GM12878 (cell line): ENCODE measurements around the gene CERT1. TPM values are rescaled to one million over a fixed set of nuclear protein-coding genes. Genes with fewer than 3 reads are reported as not detected.

Source experiments
- CEBPZ ChIP-seq: fragments of 150-350 bp; IDR thresholded peaks from 2 replicates; pipeline ENCODE4 v1.6.1; 2016; ENCODE audit warnings: low read depth, low read length
- CHD1 ChIP-seq: IDR thresholded peaks from 2 replicates; pipeline ENCODE4 v1.6.1; 2012; ENCODE audit warnings: low read depth, low read length, improper control_type of control experiment
- CUX1 ChIP-seq: IDR thresholded peaks from 2 replicates; pipeline ENCODE4 v1.6.1; 2012; ENCODE audit warnings: improper control_type of control experiment, low read depth, low read length; ENCODE audit not compliant: insufficient replicate concordance
- DPF2 ChIP-seq: fragments of 450-650 bp; IDR thresholded peaks from 2 replicates; pipeline ENCODE4 v1.6.1; 2017; ENCODE audit warnings: mild to moderate bottlenecking
- EP300 ChIP-seq, 2 experiments: fragments of 150-350 bp in 1 of 2; IDR thresholded peaks; 2 replicates each; pipeline ENCODE4 v1.6.1; 2011 to 2012; ENCODE audit warnings: low read depth in 2 of 2, low read length in 2 of 2, borderline replicate concordance in 1 of 2, improper control_type of control experiment in 1 of 2, inconsistent platforms in 1 of 2; ENCODE audit not compliant: control insufficient read depth in 1 of 2
- ESRRA ChIP-seq: IDR thresholded peaks from 2 replicates; pipeline ENCODE4 v1.6.1; 2012; ENCODE audit warnings: mild to moderate bottlenecking, low read length, improper control_type of control experiment
- FOS ChIP-seq: IDR thresholded peaks from 3 replicates; pipeline ENCODE4 v1.6.1; 2011; ENCODE audit warnings: borderline replicate concordance; ENCODE audit not compliant: insufficient read length; ENCODE audit errors: extremely low read depth
- HDAC2 ChIP-seq: fragments of 200-600 bp; sonication (generic); IDR thresholded peaks from 2 replicates; pipeline ENCODE4 v1.6.1; 2017
- JUNB ChIP-seq: IDR thresholded peaks from 2 replicates; pipeline ENCODE4 v1.6.1; 2016; ENCODE audit warnings: antibody characterized with exemption, mild to moderate bottlenecking
- JUND ChIP-seq: IDR thresholded peaks from 2 replicates; pipeline ENCODE4 v1.6.1; 2012; ENCODE audit warnings: low read depth, mild to moderate bottlenecking, low read length, improper control_type of control experiment, moderate library complexity
- LARP7 ChIP-seq: fragments of 450-650 bp; IDR thresholded peaks from 2 replicates; pipeline ENCODE4 v1.6.1; 2017; ENCODE audit warnings: mild to moderate bottlenecking
- MTA2 ChIP-seq: fragments of 450-650 bp; IDR thresholded peaks from 2 replicates; pipeline ENCODE4 v1.6.1; 2016; ENCODE audit warnings: low read depth, mild to moderate bottlenecking, moderate library complexity
- NFXL1 ChIP-seq: fragments of 450-650 bp; IDR thresholded peaks from 2 replicates; pipeline ENCODE4 v1.6.1; 2017; ENCODE audit warnings: antibody characterized with exemption, mild to moderate bottlenecking, borderline replicate concordance
- NR2F1 ChIP-seq: fragments of 450-650 bp; conservative IDR thresholded peaks from 2 replicates; pipeline ENCODE4 v1.6.1; 2017; ENCODE audit warnings: mild to moderate bottlenecking
- NRF1 ChIP-seq: conservative IDR thresholded peaks from 2 replicates; pipeline ENCODE4 v1.6.1; 2011; ENCODE audit warnings: mild to moderate bottlenecking, low read depth, low read length, improper control_type of control experiment
- PAX5 ChIP-seq: IDR thresholded peaks from 2 replicates; pipeline ENCODE4 v1.6.1; 2011; ENCODE audit warnings: low read depth, low read length, borderline replicate concordance
- RUNX3 ChIP-seq: IDR thresholded peaks from 2 replicates; pipeline ENCODE4 v1.6.1; 2012; ENCODE audit warnings: low read length, inconsistent platforms
- SIX5 ChIP-seq: IDR thresholded peaks from 2 replicates; pipeline ENCODE4 v1.6.1; 2011; ENCODE audit warnings: mild to moderate bottlenecking, low read depth, low read length, moderate library complexity; ENCODE audit not compliant: severe bottlenecking
- SMAD5 ChIP-seq: IDR thresholded peaks from 2 replicates; pipeline ENCODE4 v1.6.1; 2016; ENCODE audit warnings: antibody characterized with exemption, low read depth
- SP1 ChIP-seq: IDR thresholded peaks from one replicate; pipeline ENCODE4 v1.6.1; 2011; ENCODE audit warnings: low read depth, low read length
- SREBF1 ChIP-seq: IDR thresholded peaks from 2 replicates; pipeline ENCODE4 v1.6.1; 2012; ENCODE audit warnings: mild to moderate bottlenecking, low read length
- TAF1 ChIP-seq: IDR thresholded peaks from 2 replicates; pipeline ENCODE4 v1.6.1; 2011; ENCODE audit warnings: mild to moderate bottlenecking, low read depth, low read length, borderline replicate concordance
- TCF3 ChIP-seq: IDR thresholded peaks from 2 replicates; pipeline ENCODE4 v1.6.1; 2012; ENCODE audit warnings: low read depth, mild to moderate bottlenecking, low read length, borderline replicate concordance; ENCODE audit not compliant: insufficient read depth
- ZNF274 ChIP-seq: IDR thresholded peaks from one replicate; pipeline ENCODE4 v1.8.0; 2011; ENCODE audit not compliant: insufficient read length, insufficient read depth
- polyA plus RNA-seq, 11 experiments: library from polyadenylated mRNA; depleted of rRNA in 4 of 11; unstranded in 6 of 11; stranded (reverse) in 5 of 11; fragments of >200 nt; fragmentation: Nextera tagmentation in 4 of 11; fragmentation: Illumina TruSeq in 1 of 11; extraction: Ambion mirVana in 4 of 11; extraction: Trizol in 1 of 11; gene quantifications; 1 replicate in 1 of 11; 2 replicates in 10 of 11; pipeline versions ENCODE4 v1.2.1 to v1.2.3, GENCODE V29; 2011 to 2016; ENCODE audit warnings: inconsistent platforms in 2 of 11, missing spikeins in 2 of 11, low read depth in 1 of 11
- total RNA-seq, 4 experiments: library from RNA; depleted of rRNA in 3 of 4; stranded (reverse); fragments of >200 nt in 3 of 4; fragmentation: Illumina TruSeq in 1 of 4; extraction: Trizol in 1 of 4; gene quantifications; 2 replicates each; pipeline versions ENCODE4 v1.2.1 to v1.2.3, GENCODE V29; 2013 to 2021

Gene CERT1
- total and polyA plus RNA-seq, 10 of the 15 experiments (the other 5 are each of a cell fraction or from before 2014, with no cell fraction given): 7.7 to 36.7 (median 25.6) TPM

GRCh38 chr5:75366787-75367186 lies 144.6 kb downstream of the CERT1 start (continued):
- TF ChIP-seq NR2F1 (no peak), CUX1 (peak; percentile 61), TAF1 (no peak), NFXL1 (no peak), SMAD5 (peak; percentile 24; the same call in 1 of the 2 replicates), RUNX3 (peak; percentile 61; the same call in 1 of the 2 replicates), PAX5 (0 out of 2 replicates have a peak, but pooled peaks have one; percentile 13), SP1 (no peak), ESRRA (no peak), HDAC2 (no peak), TCF3 (no peak), SREBF1 (no peak), SIX5 (no peak), MTA2 (no peak), JUND (no peak), EP300 (IDR thresholded peaks at IDR 0.05; ENCODE audit: borderline replicate concordance in 1 of 2, control insufficient read depth in 1 of 2, low read depth in 2 of 2, low read length in 2 of 2) (peak in 1 of 2 experiments; percentile 27; a peak in 1 of 4 replicates), CEBPZ (no peak), NRF1 (no peak), JUNB (0 out of 2 replicates have a peak, but pooled peaks have one; percentile 19), FOS (no peak), ZNF274 (no peak), DPF2 (no peak), LARP7 (no peak), CHD1 (no peak)
